TTC549 (cell line): ENCODE measurements around the gene NPPB.
"Not testable (repeated sequence)": the region's sequence is repeated elsewhere in the genome, so short reads cannot be mapped to it uniquely, and the experiment has no call there.

Experiments
- FAIRE-seq: peaks from 2 replicates; lab custom pipeline; 2012; peaks lifted over from hg19 to GRCh38; lab: Jason Lieb, UNC

NPPB gene

DNA sequence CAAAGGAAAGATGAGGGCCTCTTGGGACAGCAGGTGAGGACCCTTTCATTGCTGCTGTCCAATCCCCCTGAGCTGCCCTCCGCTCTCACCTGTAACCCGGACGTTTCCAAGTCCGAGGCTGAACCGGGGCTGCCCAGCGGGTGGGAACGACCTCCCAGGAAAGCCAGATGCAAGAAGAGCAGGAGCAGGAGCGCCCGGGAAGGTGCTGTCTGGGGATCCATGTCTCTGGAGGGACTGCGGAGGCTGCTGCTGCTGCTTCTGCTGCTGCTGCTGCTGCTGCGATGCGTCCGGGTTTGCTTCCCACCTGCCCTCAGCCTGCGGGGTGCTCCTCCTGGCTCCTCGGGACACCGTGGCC is at the start of gene NPPB:
Gene NPPB, minus strand, starts transcription at position 333 of the 355 bp plus-strand sequence. Its CDS starts 112 bp downstream, at position 221.
- no peak for FAIRE-seq

DNA sequence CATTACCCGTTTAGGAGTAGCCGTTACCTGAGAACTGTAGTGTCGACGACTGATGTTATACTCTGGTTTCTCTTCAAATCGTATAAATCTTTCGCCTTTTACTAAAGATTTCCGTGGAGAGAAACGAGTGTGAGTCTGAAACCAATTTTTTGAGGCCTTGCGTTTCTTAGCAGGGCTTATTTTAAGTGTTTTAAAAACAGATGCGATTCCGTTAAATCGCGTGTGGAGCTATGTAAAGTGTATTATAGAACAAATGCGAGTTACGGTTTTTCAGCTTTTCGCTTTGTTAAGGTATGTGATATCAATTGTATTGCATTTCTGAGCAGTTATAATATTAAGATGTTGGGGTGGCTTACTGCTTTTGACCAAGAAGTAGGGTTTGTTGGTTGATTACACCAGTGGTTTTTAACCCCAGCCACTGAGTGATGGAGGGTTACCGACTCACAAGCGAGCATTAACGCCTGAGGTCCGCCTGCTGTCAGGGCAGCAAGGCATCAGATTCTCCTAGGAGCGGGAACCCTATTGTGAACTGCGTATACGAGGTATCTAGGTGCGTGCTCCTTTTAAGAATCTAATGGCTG is 49.4 kb upstream of the NPPB start:
- FAIRE-seq: no peak

DNA sequence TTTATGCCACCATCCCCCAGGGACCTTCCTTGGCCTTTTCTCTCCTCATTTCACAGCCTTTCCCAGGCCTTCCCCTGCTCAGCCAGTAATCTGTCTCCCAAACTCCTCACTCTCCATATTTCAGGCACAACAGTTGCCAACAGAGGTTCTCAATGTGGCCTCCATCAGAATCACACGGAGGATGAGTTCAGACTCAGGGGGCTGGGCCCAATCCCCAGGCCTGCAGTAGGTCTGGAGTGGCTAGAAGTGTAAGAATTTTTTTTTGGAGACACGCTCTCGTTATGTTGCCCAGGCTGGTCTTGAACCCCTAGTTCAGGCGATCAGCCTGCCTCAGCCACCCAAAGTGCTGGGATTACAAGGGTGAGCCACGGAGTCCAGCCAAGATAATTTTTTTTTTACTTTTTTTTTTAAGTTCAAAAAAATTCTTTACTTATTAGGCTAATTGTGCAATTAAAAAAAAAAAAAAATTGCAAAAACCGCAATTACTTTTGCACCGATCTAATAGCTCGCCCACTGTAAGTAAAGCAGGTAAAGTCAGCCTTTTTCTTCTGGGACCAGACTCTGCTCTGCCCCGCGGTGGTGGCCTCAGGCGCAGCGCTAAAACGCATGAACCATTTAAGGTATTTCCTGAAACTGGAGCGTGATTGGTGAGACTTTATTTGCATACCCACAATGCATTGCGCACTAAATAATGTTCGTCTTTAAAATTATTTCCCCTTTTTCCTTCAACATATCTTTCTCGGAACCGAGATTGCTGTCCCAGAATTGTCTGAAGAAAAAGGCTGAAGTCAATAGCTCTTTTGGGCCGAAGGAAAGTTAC is 48.7 kb upstream of the NPPB start:
- FAIRE-seq: peak; percentile 88

DNA sequence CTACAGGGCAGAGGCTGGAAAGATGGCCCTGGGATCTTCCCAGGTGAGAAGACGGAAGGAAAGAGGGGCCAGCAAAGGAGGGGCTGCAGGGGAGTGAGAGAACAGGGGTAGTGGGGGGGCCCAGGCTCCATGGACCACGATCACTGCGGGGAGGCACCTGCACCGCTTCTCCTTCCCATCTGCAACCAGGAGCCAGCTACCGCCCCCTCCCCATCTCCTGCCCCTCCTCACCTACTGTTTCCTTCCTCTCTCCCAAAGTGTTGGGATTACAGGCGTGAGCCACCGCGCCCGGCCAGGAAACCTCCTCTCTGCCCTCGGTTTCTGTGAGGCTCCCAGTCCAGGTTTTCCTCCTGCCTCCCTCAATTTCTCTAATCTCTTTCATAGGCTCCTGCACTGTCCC is 48.1 kb upstream of the NPPB start:
- FAIRE-seq: no peak

DNA sequence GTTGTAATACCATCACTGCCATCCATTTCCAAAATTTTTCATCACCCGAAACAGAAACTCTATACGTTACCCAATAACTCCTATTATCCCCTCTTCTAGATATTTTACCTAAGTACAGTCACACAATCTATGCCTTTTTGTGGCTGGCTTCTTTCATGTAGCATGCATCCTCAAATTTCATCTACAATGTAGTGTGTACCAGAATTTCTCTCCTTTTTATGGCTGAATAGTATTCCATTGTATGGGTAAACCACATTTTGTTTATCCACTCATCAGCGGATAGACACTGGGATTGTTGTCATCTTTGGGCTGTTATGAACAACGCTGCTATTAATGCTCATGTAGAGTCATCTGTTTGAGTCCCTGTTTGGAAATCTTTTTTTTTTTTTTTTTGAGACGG is 46.2 kb upstream of the NPPB start:
- no peak for FAIRE-seq

DNA sequence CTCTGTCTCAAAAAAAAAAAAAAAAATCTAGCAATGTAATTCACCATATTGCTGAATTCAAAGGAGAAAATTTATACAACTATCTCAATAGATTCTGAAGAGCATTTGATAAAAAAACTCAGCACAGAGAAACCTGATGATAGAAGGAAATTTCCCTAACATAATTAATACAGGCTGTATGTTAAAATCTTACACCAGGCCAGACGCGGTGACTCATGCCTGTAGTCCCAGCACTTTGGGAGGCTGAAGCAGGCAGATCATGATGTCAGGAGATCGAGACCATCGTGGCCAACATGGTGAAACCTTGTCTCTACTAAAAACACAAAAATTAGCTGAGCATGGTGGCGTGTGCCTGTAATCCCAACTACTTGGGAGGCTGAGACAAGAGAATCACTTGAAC is 45.4 kb upstream of the NPPB start:
- FAIRE-seq: not testable (repeated sequence)

DNA sequence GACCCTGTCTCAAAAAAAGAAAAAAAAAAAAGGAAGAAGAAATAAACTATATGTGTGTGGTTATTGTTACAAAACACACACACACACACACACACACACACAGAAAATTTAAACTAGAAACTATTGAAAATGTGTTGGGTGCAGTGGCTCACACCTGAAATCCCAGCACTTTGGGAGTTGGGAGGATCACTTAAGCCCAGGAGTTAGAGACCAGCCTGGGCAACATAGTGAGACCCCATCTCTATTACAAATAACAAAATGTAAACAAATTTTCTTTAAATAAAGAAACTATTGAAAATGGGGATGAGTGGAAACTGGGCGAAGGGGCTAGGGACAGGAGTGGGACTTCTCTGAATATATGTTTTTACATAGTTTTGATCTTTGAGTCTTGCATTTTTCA is 44.5 kb upstream of the NPPB start:
- FAIRE-seq: no peak

DNA sequence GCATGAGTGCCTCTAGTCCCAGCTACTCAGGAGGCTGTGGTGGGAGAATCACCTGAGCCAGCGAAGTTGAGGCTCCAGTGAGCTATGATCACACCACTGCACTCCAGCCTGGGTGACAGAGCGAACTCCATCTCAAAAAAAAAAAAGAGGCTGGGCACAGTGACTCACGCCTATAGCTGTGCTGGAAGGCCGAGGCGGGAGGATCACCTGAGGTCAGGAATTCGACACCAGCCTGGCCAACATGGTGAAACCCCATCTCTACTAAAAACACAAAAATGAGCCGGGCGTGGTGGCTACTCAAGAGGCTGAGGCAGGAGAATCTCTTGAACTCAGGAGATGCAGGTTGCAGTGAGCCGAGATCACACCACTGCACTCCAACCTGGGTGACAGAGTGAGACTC is 42.7 kb upstream of the NPPB start:
- not testable (repeated sequence) for FAIRE-seq

DNA sequence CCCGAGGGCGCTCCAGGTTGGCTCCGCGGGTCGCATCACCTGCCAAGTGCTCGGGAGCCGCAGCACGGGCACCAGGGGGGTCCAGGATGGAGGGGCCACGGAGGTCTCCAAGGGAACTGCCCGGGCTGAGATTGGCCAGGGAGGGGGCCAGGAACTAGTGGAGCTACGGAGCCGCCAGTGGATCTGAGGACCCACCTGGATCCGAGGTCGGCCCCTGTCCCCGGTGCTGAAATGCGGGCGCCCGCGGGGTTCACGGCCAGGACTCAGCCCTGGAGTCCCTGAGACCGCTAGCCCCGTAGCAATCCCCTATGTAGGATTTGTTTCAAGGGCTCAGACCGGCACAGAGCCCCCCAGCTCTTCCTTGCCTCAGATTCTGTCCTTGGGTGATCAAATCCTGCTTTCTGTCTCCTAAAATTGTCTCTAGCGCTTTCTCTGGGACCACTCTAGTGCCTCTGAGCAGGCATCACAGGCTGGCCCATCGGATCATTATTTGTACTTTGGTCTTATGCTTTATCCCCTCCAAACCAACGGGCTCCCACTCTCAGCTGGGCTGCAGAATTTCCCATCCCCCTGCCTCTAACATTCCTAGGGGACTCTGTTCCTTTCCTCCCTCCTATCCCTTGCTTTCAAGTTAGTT is 40.2 kb upstream of the NPPB start:
- no peak for FAIRE-seq

DNA sequence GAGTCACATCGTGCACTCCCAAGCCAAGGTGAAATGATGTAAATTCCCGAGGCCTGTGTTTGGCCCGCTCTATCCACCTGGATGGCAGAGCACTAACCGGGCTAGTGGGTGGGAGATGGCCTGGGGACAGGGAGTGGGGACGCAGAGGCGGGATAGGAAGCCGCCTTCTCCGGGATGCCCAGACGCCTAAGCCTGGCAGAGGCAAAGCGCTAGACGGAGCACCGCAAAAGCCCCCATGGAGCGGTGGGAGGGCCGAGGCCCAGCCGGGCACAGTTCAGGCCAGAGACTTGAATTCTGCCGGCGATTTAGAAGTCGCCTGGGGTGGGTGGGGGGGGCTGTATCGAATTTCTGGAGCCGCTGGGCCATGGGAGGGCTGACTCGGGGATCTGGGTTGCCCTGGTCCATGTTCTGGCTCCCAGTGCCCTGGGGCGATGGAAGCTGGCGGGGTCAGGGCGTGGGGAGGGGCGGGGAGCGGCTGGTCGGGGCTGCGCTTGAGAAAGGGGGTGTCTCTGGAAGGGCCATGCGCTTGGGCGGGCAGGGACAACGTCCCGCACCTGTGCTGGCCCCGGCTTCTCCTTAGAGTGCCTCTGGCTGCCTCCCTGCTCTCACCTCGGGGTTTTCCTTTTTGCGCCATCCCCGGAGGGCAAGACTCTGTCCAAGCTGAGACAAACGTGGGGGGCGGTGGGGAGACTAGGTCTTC is 39.5 kb upstream of the NPPB start:
- FAIRE-seq: no peak

DNA sequence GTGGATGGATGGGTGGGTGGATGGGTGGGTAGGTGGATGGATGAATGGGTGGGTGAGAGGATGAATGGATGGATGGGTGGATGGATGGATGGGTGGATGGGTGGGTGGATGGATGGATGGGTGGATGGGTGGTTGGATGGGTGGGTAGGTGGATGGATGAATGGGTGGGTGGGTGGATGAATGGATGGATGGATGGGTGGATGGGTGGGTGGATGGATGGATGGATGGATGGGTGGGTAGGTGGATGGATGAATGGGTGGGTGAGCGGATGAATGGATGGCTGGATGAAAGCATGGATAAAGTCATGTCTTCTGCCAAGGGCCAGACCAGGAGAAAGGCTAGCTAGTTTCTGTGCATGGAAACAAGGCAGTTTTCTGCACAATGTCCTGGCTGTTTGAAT is 35.8 kb upstream of the NPPB start:
- FAIRE-seq: not testable (repeated sequence)

DNA sequence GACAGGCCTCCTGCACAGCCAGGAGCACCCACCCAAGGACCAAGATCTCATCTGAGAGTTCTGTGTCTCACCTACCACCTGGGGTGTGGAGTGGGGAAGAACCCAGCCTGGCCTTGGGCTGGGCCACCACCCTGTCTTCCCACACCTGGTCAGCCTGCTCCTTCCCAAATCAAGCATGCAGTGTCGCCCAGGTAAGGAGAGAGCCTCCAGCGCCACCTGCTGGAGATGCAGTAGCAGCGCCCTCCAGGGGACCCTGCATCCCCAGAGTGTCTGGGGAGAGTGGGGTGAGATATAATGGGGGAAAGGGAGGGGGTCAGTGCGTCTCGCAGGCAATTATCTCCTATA is 35.1 kb upstream of the NPPB start:
- FAIRE-seq: no peak

DNA sequence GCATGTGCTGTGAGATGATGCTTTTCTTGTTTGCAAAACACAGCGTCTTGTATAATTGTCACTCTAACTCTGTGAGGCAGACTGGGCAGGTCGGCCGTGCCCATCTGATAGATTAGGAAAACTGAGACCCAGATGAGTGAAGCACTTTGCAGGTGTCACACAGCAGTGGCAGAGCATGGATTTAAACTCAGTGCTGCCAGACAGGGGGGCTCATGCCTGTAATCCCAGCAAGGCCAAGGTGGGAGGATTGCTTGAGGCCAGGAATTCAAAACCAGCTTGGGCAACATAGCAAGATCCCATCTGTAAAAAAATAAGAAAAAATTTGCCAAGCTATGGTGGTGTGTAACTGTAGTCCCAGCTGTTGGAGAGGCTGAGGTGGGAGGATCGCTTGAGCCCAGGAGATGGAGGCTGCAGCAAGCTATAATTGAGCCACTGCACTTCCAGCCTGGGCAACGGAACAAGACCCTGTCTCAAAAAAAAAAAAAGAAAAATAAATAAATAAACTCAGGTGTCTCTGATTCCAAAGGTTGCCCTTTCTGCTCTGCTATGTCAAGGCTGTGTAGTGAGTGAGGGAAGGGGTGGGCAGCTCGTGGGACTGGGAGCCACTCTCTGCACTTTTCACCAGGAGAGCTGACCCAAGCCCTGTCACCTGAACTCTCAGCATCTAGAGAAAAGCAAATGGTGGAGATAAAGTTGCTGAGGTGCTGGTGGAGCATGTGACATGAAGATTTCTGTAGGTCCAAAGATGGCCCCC is 32.9 kb upstream of the NPPB start:
- FAIRE-seq: no peak

DNA sequence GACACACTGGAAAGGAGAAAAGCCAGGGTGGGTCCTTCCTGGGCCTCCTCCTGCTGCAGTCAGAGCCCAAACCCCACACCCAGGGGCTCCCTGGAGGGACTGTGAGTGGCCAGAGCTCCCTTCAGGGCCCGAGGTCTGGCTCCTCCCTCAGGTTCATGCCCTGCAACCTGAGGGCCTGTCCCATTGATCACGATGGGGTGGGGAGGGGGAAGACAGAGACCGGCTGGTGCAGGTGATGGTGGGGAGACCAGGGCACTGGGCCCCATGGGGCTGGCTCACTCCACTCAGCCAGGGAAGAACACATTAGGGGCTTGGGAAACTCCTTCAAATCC is 30.1 kb upstream of the NPPB start:
- no peak for FAIRE-seq

DNA sequence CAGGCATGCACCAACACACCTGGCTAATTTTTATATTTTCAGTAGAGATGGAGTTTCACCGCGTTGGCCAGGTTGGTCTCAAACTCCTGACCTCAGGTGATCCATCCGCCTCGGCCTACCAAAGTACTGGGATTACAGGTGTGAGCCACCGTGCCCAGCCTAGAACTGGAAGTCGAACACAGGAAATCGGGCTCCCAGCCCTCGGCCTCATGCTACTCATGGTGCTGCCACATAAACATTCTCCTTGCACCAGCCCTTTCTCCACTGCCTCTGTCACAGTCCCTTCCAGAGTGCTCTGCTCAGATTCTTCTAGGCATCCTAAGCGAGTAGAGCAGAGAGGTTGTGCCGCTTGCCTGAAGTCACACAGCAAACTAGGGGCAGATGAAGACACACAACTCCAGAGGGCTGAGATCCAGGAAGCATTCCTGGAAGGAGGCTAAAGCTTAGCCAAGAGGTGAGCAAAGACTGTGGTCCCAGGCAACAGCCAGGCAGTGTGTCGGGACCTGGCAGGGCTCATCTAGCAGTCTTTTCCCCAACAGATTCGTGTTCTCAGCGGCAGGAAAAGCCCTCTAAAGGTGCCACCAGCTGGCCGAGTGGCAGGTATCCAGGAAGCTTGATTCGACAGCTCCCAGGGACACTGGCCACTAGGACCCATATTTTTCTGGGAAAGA is 29.6 kb upstream of the NPPB start:
- no peak for FAIRE-seq

DNA sequence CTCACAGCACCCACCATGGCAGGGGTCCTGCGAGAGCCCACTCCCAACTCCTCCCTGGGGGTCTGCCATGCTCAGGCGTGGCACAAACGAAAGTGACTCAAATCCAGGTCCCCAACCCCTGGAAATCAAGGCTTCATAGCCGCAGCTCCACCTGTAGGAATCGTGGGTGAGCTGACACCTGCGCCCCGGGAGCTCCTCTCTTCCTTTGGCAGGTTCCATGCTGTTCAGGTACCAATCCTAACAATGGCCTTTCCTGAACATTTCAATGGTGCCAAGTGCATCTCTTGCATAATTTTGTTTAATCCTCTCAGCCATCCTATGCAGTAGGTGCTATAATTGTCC is 28.9 kb upstream of the NPPB start:
- FAIRE-seq: no peak

DNA sequence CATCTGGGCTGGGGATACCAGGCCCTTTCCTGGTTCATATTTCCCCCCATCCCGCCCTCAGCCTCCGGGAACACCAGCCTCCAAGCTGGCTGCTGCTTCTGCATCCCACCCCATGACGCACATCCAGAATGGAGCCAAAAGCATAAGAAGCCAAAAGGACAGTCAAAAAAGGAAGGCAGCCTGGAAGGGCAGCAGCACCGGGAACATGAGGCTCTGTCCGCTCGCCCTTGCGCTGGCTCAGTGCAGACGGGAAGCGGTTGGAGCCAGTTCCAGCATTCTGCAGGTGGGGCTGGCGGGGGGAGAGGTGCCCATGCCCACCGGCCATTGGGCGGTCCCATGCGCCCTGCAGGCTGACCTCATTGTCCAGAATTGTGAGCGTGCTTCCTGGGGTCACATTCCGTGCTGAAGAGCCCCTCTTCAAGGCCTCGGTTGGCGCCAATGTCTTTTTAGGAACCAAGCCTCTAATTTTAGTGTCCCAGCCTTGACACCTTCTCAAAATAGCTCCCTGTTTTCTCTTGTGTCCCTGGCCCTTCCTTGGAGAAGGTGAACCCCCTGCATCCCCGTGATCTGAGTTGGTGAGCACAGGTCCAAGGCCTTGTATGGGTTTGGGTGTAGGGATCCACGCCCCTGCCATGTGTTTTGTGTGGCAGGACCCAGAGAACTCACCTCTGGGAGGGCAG is 28.4 kb upstream of the NPPB start:
- FAIRE-seq: no peak

DNA sequence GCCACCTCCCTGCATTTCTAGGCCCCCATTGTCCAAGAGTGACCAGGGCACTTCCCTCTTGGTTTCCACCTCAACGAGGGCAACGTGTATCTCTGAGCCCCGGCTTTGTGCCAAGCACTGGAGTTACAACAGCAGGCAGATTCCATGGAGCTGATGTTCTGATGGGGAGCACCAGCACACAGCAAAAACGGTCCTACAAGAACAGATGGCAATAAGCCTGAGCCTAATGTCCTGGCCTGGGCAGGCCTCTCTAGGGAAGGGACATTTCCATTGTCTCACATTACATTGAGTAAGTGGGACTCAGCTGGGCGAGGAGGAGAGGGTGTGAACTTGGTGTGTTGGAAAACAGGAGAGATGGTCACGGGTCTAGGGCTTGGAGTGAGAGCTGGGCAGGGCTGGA is 27.2 kb upstream of the NPPB start:
- FAIRE-seq: no peak

DNA sequence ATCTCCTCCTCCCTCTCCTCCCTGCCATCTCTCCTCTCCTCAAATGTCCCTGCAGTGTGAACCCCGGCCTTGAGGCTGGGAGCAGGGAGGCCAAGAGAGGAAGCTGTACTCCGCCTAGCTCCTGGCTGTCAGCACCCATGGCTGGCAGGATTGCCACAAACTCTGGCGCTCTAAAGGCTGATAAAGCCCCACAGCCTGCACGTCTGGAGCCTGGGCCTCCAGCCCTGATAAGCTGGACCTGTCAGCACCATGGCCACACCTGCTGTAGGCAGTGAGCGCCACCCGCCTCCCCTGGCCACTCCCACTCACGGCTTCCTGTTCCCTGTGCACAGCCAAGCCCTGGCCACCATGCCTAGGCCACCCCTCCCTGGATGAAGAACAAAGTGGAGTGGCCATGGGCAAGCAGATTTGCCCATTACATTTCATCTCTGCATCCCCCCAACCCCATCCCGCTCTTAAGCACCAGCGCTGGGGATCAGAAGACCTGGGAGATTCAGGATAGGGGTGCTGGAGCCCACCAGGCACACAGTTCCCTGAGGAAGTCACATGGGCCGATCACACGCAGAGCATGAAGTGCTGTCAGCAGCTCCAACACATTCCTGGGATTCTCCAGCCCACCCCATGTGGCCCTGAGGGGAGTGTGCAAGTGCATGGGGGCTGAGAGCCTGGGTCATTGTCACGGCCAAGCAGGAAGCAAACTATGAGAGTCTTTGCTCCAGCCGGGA is 24.2 kb upstream of the NPPB start:
- FAIRE-seq: no peak

DNA sequence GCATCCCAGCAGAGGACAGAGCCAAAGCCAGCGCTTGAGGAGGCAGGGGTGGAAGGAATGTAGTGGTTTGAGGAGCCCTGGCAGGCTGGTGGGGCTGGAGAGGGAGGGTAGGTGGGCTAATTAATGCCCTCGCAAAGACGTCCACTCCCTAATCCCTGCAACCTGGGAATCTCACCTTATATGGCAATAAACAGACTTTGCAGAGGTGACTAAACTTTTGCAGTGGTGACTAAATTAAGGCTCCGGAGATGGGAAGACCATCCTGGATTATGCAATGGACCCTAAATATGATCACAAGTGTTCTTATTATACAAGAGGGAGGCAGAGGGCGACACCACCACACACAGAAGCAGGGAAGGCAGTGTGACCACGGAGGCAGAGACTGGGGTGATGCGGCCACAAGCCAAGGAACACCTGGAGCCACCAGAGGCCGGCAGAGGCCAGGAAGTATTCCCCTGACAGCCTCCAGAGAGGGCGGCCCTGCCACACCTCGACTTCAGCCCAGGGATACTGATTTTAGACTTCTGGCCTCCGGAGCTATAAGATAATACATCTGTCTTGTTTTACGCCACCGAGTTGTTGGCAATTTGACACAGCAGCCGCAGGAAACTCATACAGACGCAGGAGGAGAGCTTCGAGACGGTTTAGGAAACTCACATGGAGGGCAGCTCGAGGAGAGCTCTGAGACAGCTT is 23.1 kb upstream of the NPPB start:
- no peak for FAIRE-seq
